ENCODE data around the gene MYLIP.
A peak's percentile ranks its signal among the peaks of the same experiment; 100 is the strongest.

The MYLIP gene

GRCh38 chr6:16177881-16178280 is 49.0 kb downstream of the MYLIP start:
- no peak for DNase-seq

DNA sequence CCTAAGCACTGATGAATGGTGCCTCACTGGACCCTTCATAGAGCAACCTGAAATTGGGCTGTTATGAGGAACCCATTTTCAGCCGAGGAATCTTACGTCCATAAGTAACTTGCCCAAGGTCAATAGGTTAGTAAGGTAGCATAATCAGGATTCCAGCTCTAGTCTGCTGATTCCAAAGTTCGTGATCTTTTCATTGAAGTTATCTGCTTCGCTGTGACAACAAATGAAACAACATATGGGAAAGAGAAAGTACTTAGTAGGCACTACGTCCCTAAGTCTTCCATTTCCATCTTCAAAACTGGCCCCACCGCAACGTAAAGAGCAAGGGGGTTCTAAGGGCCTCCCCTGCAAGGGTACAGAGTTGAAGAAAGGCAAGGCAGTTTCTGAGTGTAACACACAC is 49.5 kb downstream of the MYLIP start:
- DNase-seq = no peak

- DNase-seq = no peak
Measured at GRCh38 chr6:16179063-16179462, 50.2 kb downstream of the MYLIP start.

- DNase-seq = no peak
Measured at GRCh38 chr6:16179970-16180431, 51.1 kb downstream of the MYLIP start.

GRCh38 chr6:16180696-16181438 is 52.0 kb downstream of the MYLIP start:
- no peak for DNase-seq

- DNase-seq = no peak
Measured at GRCh38 chr6:16181439-16182297, 52.8 kb downstream of the MYLIP start.

GRCh38 chr6:16183187-16183664 is 54.3 kb downstream of the MYLIP start:
- DNase-seq = no peak

DNA sequence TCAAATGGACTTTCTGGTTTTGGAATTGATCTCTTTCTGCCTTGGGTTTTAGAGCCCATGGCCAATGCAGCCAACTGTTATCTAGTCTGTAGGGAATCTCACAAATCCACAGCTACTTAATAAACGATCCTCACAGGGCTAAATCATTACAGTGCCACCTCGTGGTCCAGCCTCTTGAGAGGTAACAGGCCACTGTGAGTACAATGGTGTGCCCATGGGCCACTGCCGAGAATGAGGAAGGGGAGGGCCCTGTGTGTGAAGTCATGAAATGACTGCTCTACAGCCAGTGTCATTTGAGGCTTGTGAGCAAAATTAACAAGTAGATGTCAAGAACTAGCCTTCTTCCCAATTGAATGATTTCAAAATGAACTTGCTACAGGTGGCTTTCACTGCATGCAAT is 55.2 kb downstream of the MYLIP start:
- DNase-seq = peak; percentile 5

GRCh38 chr6:16184551-16184950 is 55.7 kb downstream of the MYLIP start:
- no peak for DNase-seq

- no peak for DNase-seq
Measured at GRCh38 chr6:16187176-16187575, 58.3 kb downstream of the MYLIP start.

- DNase-seq = no peak
Measured at GRCh38 chr6:16190214-16190613, 61.3 kb downstream of the MYLIP start.

DNA sequence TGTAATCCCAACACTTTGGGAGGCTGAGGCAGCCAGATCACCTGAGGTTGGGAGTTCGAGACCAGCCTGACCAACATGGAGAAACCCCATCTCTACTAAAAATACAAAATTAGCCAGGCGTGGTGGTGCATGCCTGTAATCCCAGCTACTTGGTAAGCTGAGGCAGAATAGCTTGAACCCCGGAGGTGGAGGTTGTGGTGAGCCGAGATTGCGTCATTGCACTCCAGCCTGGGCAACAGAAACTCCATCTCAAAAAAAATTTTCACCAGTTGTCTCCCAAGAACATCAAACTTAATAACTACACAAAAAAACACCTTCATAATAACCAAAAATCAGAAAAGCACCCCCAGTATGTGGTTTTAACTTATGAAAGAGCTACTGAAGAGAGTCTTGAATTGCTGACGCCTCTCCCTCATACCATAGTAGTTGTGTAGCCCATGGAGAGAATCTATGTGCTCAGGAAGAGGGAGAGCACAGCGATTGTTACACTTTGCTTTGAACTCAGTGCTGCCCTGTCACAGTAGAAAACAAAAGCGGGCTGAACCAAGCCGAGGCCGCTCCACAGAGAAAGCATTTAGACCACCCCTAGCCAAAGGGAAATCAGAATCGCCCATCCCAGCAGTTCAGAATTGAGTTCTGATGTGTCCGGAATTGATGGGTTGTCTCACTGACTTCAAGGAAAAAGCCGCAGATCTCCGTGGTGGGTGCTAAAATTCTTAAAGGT is 67.5 kb downstream of the MYLIP start:
- DNase-seq = no peak

- DNase-seq = no peak
Measured at GRCh38 chr6:16196984-16197546, 68.2 kb downstream of the MYLIP start.
